Hepatocyte (in vitro differentiated cells): Measurements from ENCODE around the gene PCNX4.

Experiments used
- EZH2phosphoT487 ChIP-seq: fragments of 200-600 bp; sonication (generic); IDR thresholded peaks from one replicate; pipeline ENCODE4 v1.6.1; 2018; ENCODE audit warnings: antibody characterized with exemption, mild to moderate bottlenecking, low read depth, moderate library complexity; ENCODE audit not compliant: unreplicated experiment, severe bottlenecking
- TF ChIP-seq, protein P1 (sequence below): fragments of 200-600 bp; sonication (generic); IDR thresholded peaks from 2 replicates; pipeline ENCODE4 v1.5.1; 2016; ENCODE audit warnings: antibody characterized with exemption, mild to moderate bottlenecking; ENCODE audit not compliant: poor library complexity

DNA sequence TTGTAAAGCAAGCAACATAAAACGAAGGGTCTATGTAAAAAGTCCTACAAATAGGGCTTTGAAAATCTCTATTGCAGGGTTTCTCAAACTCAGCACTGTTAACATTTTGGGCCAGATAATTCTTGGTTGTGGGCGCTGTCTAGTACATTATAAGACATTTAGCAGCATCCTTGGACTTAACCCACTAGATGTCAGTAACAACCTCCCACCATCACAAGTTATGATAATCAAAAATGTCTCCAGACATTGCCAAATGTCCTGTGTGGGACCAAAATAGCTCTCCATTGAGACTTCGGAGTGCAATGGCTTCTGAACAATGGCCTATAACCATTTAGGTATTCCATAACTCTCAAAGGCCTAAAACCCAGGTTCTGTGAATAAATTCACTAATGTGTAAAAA lies 96.4 kb downstream of the PCNX4 start:
- no peak for TF ChIP-seq EZH2phosphoT487
- TF ChIP-seq, protein P1, sequence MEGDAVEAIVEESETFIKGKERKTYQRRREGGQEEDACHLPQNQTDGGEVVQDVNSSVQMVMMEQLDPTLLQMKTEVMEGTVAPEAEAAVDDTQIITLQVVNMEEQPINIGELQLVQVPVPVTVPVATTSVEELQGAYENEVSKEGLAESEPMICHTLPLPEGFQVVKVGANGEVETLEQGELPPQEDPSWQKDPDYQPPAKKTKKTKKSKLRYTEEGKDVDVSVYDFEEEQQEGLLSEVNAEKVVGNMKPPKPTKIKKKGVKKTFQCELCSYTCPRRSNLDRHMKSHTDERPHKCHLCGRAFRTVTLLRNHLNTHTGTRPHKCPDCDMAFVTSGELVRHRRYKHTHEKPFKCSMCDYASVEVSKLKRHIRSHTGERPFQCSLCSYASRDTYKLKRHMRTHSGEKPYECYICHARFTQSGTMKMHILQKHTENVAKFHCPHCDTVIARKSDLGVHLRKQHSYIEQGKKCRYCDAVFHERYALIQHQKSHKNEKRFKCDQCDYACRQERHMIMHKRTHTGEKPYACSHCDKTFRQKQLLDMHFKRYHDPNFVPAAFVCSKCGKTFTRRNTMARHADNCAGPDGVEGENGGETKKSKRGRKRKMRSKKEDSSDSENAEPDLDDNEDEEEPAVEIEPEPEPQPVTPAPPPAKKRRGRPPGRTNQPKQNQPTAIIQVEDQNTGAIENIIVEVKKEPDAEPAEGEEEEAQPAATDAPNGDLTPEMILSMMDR = peak; percentile 12
